ENCODE measurements around the gene PTPRT. TPM values are rescaled to one million over a fixed set of nuclear protein-coding genes. Genes with fewer than 3 reads are reported as not detected.

The PTPRT gene
- total and polyA plus RNA-seq, 2 of the 13 experiments (the other 11 are each of a cell fraction or from before 2014, with no cell fraction given) = under 0.01 to 0.09 TPM

- no peak for TF ChIP-seq HIC2 (CRISPR knock-in tag; IDR thresholded peaks at IDR 0.05; ENCODE audit: low read depth)
Observed at GRCh38 chr20:42370075-42370474, 819.6 kb downstream of the PTPRT start (continued).

DNA sequence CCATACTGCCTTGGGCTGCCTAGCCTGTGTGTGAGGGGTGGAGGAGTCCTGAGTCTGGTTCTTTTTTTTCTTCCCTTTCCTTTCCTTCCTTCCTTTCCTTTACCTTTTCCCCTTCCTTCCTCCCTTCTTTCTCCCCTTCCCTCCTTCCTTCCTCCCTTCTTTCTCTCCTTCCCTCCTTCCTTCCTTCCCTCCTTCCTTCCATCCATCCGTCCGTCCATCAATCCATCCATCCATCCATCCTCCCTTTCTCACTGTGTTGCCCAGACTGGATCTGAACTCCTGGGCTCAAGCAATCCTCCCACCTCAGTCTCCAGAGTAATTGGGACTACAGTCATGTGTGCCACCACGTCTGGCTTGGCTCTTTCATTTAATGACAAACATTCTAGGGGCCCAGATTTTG, 820.8 kb downstream of the PTPRT start:
- TF ChIP-seq, protein P1, sequence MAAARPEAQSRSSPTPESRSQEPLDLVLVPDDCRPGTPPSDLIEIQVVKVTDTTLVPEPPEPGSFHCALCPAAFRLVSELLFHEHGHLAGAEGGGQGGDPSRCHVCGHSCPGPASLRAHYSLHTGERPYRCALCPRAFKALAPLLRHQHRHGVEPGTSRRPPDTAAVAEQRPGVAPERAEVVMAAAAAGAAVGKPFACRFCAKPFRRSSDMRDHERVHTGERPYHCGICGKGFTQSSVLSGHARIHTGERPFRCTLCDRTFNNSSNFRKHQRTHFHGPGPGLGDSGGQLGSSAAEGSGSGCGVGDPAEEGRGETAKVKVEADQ (CRISPR knock-in tag; IDR thresholded peaks at IDR 0.05; ENCODE audit: borderline replicate concordance) = no peak
- TF ChIP-seq IKZF1 (IDR thresholded peaks at IDR 0.05) (0 out of 2 replicates have a peak, but pooled peaks have one; percentile 37), ZNF282 (IDR thresholded peaks at IDR 0.05; ENCODE audit: partially characterized antibody) (peak; percentile 68), IRX3 (CRISPR knock-in tag; IDR thresholded peaks at IDR 0.05; ENCODE audit: borderline replicate concordance, low read depth) (no peak), MZF1 (CRISPR knock-in tag; IDR thresholded peaks at IDR 0.05; ENCODE audit: borderline replicate concordance) (no peak), HNRNPK (IDR thresholded peaks at IDR 0.05; ENCODE audit: low read depth, low read length, poor library complexity, severe bottlenecking) (peak; percentile 59), SOX6 (IDR thresholded peaks at IDR 0.05) (0 out of 2 replicates have a peak, but pooled peaks have one; percentile 86), SOX6 (CRISPR knock-in tag; IDR thresholded peaks at IDR 0.05) (no peak), RAD51 (IDR thresholded peaks at IDR 0.05; ENCODE audit: borderline replicate concordance) (peak; percentile 25; the same call in 1 of the 2 replicates), TOPORS (CRISPR knock-in tag; IDR thresholded peaks at IDR 0.05) (no peak), PHB2 (IDR thresholded peaks at IDR 0.05; ENCODE audit: partially characterized antibody) (peak; percentile 71), PCBP2 (optimal IDR thresholded peaks at IDR 0.05; ENCODE audit: low read depth, low read length, poor library complexity, severe bottlenecking) (peak; percentile 20)
- TF ChIP-seq, protein P2, sequence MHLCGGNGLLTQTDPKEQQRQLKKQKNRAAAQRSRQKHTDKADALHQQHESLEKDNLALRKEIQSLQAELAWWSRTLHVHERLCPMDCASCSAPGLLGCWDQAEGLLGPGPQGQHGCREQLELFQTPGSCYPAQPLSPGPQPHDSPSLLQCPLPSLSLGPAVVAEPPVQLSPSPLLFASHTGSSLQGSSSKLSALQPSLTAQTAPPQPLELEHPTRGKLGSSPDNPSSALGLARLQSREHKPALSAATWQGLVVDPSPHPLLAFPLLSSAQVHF (CRISPR knock-in tag; IDR thresholded peaks at IDR 0.05) = no peak
- Histone ChIP-seq H3K36me3 (replicated peaks in 1 of 2; ENCODE audit: control insufficient read depth in 1 of 2, insufficient read depth in 2 of 2, low read length in 2 of 2) (no peaks in the 10 kb centered on the region), H4K20me1 (ENCODE audit: insufficient read depth, low read length) (no peaks in the 10 kb centered on the region), H3K27ac (ENCODE audit: extremely low read length, insufficient read depth, low read length) (no peak overlapping the region), H3K9me3 (ENCODE audit: low read length) (0 out of 2 replicates have a peak, but pooled peaks cover 4% of the 10 kb centered on the region), H3K4me1 (ENCODE audit: insufficient read depth, low read length) (no peaks in the 10 kb centered on the region), H3K79me2 (ENCODE audit: insufficient read depth, low read length) (no peaks in the 10 kb centered on the region), H3K27me3 (ENCODE audit: control insufficient read depth in 1 of 2, insufficient read depth in 2 of 2, low read length in 2 of 2) (no peaks in the 10 kb centered on the region), H2AFZ (ENCODE audit: low read length) (no peak overlapping the region), H3K4me2 (ENCODE audit: low read depth, low read length) (no peak overlapping the region), H3K4me3 (replicated peaks in 1 of 3; ENCODE audit: insufficient read depth in 1 of 3, low read depth in 2 of 3, low read length in 3 of 3) (no peak overlapping the region), H3K9ac (ENCODE audit: insufficient read depth, low read depth, low read length) (no peak overlapping the region)
- POLR2A ChIA-PET = no interaction called here
- FAIRE-seq = no peak
- ATAC-seq = no peak
- DNase-seq (ENCODE audit: low spot score) = no peak
- intact Hi-C loops (cut with micrococcal nuclease; ENCODE audit: unreplicated experiment) = no loop called here
- 5% methylated on average over 3 of the region's 3 CpGs for WGBS (ENCODE audit: low lambda C conversion rate)
- CTCF ChIA-PET (ENCODE audit: low intra/inter-chr PET ratio, low total read pairs) = no interaction called here
- BruUV-seq (replicated peaks) = no TSS peak
- in situ Hi-C loops (cut with HindIII; ENCODE audit: extremely low pct_ligation_motif_present, low pct_unique_long_range_greater_than_20kb) = no loop called here
